Left lobe of liver (tissue), 2 donors: ENCODE data around the gene CHPF. TPM values are rescaled to one million over a fixed set of nuclear protein-coding genes. Genes with fewer than 3 reads are reported as not detected.

Experiments used
- ATAC-seq: fragments of 200-7000 bp; cut with Tn5 transposase; one replicate; pipeline ENCODE4 v1.9.1; 2020; ENCODE audit warnings: mild to moderate bottlenecking, moderate library complexity
- DNase-seq: peaks from one replicate; pipeline ENCODE4 v3.0.0-alpha.2; 2020; ENCODE audit warnings: low spot score
- total RNA-seq: library from RNA; stranded (reverse); gene quantifications from one replicate; pipeline ENCODE4 v1.2.1, GENCODE V29; 2021
- donor health status: DM: no; HTN: no; CAD: no; lungs with moderate emphysema.
- donor health status: DM: no; HTN: yes; CAD: no.

The CHPF gene
- total RNA-seq, 1 donor from 2014 or later = 55.1 TPM

DNA sequence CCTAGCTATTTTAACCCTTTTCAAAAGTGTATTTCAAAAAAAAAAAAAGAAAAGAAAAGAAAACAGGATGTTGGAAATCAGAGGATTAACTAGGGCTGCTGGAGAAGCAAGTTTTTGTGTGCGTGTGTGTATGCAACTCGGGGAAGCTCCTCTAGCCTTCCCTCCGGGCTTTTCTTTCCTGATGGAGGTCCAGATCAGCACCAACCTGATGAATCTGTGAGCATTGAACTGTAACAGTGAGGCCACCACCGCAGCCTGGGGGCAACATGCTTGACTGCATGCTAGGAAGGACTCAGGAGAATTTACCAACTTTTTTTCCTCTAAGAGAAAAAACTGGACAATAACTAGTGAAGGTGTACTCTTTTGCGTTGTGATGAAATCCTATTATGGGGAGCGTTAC, 25.4 kb upstream of the CHPF start:
- no peak for ATAC-seq
- DNase-seq = no peak

DNA sequence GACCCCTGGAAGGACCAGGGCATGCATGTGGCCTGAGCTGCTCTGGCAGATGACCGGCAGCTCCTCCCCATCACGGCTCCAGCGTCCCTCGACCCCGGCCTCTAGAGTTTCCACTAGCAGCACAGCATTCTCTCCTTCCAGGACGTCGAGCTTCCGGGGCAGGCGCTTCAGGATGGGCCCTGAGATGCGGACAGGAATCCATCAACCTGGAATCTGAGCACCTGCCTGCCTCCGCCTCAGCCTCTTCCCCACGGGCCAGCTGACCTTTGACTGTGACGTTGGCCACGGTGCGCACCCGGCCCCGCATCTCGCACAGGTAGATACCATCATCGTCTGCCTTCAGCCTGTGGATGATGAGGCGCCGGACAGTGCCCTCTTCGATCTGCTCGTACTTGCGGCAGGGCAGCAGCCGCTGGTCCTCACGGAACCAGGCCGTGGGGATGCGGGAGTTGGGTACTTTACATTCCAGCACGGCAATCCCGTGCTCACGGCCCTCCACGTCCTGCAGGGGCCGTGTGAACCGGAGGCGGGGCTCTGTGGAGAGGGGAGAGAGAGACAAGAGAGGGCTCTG, 24.3 kb upstream of the CHPF start:
- ATAC-seq (no peak), DNase-seq (no peak)

- DNase-seq = no peak
- ATAC-seq = no peak
Measured at GRCh38 chr2:219567131-219567530, 23.5 kb upstream of the CHPF start.

DNA sequence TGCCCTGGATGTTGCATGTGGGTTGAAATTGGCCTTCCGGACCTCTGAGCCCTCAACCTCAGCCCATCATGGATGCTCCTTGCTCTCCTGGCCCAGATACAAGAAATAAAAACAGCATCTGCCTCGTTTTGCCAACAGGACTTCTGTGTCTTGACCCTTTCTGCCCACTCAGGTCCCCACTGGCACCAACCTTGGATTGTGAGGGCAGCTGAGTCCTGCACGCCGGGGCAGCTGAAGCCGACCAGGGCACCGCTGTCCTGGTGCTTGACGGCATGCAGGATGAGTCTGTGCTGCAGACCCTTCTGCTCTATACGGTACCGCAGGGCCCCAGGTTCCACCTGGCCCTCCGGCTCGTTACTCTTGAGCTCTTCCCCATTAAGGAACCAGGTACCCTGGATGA, 23.0 kb upstream of the CHPF start:
- DNase-seq (no peak), ATAC-seq (no peak)

DNA sequence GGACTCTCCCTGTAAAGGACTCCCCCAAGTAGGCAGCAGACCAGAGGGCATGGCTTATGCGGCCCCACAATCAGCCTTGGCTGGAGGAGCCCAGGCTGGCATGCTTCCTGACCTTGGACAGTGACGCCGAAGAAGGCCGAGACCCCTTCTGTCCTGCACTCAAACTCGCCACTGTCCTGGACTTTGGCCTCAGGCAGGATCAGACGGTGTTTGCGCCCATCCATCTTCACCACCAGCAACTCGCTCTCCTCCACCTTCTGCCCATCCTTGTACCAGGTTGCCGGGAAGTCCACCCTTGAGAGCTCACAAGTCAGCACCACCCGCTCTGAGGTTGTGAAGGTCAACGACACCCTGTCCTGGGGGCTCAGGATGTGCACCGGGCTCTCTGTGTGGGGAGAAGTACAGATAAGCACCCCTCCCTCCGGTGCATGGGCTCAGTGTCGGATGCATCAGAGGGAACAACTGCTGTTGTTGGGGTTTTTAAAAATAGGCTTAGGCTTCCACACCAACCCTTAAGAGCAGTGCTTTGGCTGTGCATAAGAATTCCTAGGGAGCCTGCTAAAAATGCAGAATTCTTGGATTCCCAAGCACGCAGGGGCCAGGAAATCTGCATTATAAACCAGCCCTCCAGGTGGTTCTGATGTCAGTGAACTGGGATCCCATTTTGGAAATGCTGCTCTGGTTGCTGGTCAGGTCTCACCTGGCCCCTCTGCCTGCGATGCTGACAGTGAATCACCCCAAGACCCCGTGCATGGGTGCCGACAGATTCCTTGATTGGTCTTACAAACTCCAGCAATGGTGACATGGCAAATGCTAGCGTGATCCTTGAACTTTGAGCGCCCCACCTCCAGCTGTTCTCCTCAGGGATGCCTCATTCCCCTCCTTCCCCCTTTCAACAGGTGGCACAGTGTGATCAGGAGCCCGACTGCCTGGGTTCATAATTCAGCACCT, 21.8 kb upstream of the CHPF start:
- no peak for DNase-seq

DNA sequence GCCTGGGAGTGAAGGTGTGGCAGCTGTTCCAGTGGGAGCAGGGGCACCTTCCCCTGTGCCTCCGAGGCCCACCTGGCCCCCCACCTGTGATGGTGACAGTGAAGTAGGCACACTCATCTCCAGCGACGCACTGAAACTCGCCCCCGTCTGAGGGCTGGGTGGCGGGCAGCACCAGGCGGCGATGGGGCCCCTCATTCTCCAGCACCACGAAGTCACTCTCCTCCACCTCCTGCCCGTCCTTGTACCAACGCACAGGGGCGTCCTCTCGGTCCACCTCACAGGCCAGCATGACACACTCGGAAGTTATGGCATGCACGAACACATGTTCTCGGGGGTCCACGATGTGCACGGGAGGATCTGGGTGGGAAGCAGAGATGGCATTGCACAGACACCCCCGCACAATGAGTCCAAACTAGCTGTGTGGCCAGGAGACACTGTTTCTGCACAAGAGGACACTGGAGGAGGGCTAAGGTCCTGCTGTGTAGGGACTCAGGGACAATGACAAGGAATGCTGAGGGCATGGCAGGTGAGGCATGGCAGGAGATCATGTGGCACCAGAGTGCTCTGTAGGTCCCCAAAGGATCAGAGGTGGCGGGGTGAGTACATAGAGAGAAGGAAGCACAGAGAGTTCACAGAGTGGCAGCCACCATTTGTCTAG, 19.8 kb upstream of the CHPF start:
- DNase-seq (no peak), ATAC-seq (no peak)

More for the DNA sequence above, 21.8 kb upstream of the CHPF start:
- ATAC-seq = no peak

DNA sequence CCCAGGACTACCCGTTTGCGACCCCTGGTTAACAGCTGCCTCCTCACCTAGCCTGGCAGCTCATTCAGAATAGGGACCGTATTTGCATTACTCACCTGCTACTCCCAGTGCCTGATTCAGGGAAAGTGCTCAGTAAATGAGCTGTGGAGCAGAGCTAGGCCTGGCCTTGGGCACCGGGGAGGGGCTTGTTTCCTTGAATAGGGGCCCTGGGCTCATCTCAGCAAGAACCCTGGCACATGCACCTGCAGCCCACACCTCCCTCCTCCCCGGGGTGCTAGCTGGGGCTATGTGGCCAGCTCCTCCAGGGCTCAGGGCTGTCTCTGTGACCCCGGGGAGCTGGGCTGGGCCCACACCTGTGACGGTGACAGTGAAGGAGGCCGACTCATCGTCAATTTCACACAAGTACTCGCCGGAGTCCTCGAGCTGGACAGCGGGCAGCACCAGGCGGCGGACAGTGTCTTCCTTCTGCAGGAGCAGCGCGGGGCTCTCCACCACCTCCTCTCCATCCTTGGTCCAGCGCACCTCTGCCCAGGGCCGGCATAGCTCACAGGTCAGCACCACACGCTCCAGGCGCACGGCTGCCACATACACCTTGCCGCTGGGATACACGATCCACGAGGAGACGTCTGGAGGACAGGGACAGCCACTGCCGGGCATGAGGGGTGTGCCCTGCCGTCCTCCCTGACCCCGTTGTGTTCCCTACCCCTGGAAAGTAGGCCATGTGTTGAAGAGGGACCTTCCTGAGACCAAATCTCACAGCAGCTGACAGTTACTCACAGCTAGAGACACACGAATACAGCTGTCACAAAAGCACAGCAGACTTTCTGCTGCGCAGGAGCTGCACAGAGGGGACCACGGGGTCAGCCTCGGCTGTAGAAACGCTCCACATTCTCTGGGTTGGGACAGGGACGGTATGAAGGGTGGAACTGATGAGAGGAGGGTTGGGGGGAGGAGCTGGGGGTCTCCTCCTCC, 18.7 kb upstream of the CHPF start:
- ATAC-seq (no peak), DNase-seq (peak; percentile 43)

GRCh38 chr2:219561179-219562048, 17.8 kb upstream of the CHPF start:
- no peak for ATAC-seq

DNA sequence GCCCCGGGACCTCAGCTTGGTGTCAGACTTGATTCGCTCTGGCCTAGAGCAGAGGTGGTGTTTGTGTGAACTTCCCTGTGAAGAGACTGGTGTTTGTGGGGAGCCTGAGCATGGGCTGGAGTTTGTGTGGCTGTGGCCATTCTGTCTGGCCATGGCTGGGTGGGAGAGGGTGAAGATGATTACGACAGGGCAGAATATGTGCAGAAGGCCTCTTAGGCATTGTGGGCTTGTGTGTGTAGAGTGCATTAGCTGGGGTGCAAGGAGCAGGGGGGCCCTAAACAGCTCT, 17.2 kb upstream of the CHPF start:
- ATAC-seq (peak; percentile 14), DNase-seq (no peak)

More at GRCh38 chr2:219561179-219562048, 17.8 kb upstream of the CHPF start:
- no peak for DNase-seq

DNA sequence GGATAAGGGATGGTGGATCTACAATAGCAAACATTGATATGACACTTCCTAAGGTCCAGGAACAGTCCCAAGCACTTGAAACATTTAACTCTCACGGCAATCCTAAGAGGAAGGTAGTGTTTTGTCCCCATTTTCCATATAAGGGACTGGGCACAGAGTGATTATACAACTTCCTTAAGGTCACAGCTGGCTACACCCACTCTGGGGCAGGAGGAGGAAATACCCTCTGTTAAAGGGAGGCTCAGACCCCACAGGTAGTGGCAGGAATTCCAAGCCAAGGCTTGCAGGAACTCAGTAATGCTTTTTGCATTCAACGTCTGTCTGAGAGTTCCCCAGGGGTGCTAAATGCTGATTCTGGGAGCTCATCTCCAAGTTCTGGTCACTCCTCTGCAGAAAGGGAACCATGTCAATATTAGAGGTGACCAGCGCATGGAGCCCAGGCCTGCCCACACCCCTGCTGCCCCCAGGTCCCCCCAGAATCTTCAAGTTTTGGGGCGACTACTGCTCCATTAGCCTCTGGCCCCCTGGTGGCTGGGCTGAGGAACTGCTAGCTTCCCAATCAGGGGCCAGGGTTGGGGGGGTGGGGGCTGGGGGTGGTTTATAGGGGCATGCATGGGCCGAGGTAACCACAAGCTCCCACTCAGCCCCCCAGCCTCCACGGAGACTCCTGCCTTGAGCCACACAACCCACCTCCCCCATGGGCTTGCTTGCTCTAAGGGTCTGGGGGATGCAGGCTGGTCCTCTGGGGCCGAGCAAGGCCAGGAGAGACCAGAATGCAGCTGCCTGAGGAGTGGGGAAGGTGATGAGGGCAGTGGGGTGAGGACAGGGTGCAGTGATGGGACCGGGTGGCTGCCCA, 16.7 kb upstream of the CHPF start:
- DNase-seq (no peak), ATAC-seq (peak; percentile 56)

DNA sequence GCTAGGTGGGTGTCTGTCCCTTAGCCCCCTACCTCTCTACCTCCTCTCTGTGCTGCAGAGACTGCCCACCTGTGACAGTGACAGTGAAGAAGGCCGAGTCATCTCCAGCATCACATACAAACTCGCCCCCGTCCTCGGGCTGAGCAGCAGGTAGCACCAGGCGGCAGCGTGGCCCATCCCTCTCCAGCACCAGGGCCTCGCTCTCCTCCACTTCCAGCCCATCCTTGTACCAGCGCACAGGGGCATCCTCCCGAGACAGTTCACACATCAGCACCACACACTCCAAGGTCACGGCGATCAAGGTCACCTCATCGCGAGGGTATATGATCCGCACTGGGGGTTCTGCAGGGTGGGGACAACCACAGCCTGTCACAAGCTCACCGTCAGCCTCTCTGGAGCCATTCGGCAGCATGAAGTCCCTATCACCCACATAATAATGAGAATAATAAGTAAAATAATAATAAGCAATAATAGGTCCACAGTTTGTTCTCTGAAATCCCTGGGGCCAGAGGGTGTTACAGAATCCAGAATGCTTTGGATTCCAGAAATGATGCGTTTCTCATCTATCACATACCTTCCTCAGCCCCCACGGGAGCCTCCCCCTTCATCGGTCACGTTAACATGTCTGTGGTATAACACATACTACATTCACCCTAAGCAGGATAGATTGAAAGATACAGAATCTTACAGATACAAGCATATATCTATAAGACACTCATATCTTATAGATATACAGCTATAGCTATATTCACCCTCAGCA, 15.7 kb upstream of the CHPF start:
- ATAC-seq = no peak
- DNase-seq = no peak

- ATAC-seq (no peak), DNase-seq (no peak)
Measured at GRCh38 chr2:219557791-219558785, 14.5 kb upstream of the CHPF start.

DNA sequence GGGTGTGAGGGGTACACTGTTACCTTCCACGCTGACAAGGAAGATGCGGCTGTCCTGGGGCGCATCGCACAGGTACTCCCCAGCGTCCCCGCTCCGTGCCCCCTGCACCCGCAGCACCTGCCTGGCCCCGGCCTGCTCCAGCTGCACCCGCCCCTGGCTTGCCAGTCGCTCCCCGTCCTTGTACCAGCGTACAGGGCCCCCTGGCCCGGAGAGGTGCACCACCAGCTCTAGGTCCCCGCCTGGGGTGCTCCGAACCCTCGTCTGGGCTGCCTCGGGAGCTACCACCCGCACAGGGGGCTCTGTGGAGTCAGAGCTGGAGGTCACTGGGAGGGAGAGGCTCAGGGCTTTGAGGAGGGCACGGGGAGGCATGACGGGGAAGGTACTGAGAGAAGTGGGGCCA, 13.7 kb upstream of the CHPF start:
- no peak for DNase-seq
- ATAC-seq = no peak

DNA sequence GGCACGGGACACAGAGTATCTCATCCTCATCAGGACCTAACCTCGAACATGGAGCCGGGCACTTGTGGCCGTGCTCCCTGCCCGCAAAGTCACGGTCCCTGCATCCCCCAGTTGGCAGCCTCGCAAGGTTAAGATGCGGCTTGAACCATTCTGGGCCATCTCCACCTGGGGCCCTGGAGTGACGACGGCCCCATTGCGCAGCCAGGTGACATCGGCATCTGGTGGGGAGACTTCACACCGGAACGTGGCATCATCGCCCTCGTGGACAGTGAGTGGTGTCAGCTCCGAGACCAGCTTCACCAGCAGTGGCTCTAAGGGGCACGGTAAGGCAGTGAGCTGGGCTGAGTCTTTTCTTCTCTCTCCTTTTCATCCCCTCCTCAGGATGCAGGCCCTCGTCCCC, 12.8 kb upstream of the CHPF start:
- ATAC-seq = no peak
- no peak for DNase-seq

- no peak for ATAC-seq
Measured at GRCh38 chr2:219555956-219556355, 12.3 kb upstream of the CHPF start.

GRCh38 chr2:219554350-219554749, 10.7 kb upstream of the CHPF start:
- DNase-seq (no peak), ATAC-seq (no peak)

More at GRCh38 chr2:219555956-219556355, 12.3 kb upstream of the CHPF start:
- DNase-seq = no peak

DNA sequence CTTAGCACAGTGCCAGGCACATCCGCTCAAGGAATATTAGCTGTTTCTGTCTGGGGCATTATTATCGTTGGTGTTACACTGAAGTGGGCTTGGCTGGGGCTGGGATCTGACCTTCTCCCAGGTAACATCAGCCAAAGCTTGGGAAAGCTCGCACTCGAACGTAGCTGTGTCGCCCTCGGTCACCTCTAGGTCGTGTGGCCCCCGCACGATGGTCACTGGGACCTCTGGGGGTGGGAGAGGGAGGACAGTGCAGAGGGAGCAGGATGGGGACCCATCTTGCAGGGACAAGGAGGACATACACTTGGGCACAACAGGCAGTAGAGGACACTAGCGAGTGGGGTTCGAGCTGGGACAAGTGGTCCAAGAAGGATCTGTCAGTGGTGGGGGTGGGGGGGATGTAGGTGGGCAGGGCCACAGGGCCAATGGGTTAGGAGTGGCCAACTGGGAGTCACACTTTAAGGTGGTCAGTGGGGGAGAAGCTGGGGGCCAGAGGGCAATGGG, 9.9 kb upstream of the CHPF start:
- DNase-seq (no peak), ATAC-seq (no peak)
